ENCODE results near the gene NLRP1. TPM values are rescaled to one million over a fixed set of nuclear protein-coding genes. Genes with fewer than 3 reads are reported as not detected.

Gene NLRP1
- total RNA-seq, 1 donor from 2014 or later, result 7.8 TPM

- no peak for DNase-seq (ENCODE audit: low spot score)
- TF ChIP-seq, protein P1, sequence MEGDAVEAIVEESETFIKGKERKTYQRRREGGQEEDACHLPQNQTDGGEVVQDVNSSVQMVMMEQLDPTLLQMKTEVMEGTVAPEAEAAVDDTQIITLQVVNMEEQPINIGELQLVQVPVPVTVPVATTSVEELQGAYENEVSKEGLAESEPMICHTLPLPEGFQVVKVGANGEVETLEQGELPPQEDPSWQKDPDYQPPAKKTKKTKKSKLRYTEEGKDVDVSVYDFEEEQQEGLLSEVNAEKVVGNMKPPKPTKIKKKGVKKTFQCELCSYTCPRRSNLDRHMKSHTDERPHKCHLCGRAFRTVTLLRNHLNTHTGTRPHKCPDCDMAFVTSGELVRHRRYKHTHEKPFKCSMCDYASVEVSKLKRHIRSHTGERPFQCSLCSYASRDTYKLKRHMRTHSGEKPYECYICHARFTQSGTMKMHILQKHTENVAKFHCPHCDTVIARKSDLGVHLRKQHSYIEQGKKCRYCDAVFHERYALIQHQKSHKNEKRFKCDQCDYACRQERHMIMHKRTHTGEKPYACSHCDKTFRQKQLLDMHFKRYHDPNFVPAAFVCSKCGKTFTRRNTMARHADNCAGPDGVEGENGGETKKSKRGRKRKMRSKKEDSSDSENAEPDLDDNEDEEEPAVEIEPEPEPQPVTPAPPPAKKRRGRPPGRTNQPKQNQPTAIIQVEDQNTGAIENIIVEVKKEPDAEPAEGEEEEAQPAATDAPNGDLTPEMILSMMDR (IDR thresholded peaks at IDR 0.05; ENCODE audit: unreplicated experiment), result no peak
- H3K36me3 Mint-ChIP-seq (ENCODE audit: low read depth, unreplicated experiment), result no peaks in the 10 kb centered on the region
- H3K9me3 Mint-ChIP-seq (ENCODE audit: unreplicated experiment), result no peaks in the 10 kb centered on the region
- no peaks in the 10 kb centered on the region for H3K4me1 Mint-ChIP-seq (ENCODE audit: unreplicated experiment)
- H3K4me3 Mint-ChIP-seq (ENCODE audit: unreplicated experiment), result no peak overlapping the region
- H3K27me3 Mint-ChIP-seq (ENCODE audit: unreplicated experiment), result no peaks in the 10 kb centered on the region
- H3K27ac Mint-ChIP-seq (ENCODE audit: unreplicated experiment), result no peak overlapping the region
Observed at GRCh38 chr17:5605452-5605851, 21.1 kb upstream of the NLRP1 start.

DNA sequence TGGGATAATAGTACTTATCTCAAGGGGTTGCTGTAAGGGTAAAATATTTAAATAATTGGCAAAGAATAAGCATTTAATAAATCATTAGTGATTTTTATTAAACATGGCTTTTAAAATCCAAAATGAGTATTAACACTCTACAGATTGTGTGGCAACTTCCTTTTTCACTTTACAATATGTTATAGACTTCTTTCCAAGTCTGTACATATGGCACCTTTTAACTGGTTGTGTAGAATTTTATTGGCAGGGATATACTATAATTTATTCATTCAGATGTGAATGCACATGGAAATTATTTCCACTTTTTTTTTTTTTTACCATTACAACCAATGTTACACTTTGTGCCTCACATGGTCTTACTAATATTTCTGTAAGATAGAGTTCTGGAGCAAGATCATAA is 15.7 kb upstream of the NLRP1 start:
- H3K27ac Mint-ChIP-seq (ENCODE audit: unreplicated experiment), result no peak overlapping the region
- DNase-seq (ENCODE audit: low spot score), result no peak
- no peak overlapping the region for H3K4me3 Mint-ChIP-seq (ENCODE audit: unreplicated experiment)
- TF ChIP-seq, protein P1 (IDR thresholded peaks at IDR 0.05; ENCODE audit: unreplicated experiment), result no peak
- H3K36me3 Mint-ChIP-seq (ENCODE audit: low read depth, unreplicated experiment), result no peaks in the 10 kb centered on the region
- no peaks in the 10 kb centered on the region for H3K4me1 Mint-ChIP-seq (ENCODE audit: unreplicated experiment)
- no peaks in the 10 kb centered on the region for H3K9me3 Mint-ChIP-seq (ENCODE audit: unreplicated experiment)
- H3K27me3 Mint-ChIP-seq (ENCODE audit: unreplicated experiment), result peaks cover 2% of the 10 kb centered on the region

- Mint-ChIP-seq H3K27me3 (ENCODE audit: unreplicated experiment) (peaks cover 6% of the 10 kb centered on the region), H3K9me3 (ENCODE audit: unreplicated experiment) (no peaks in the 10 kb centered on the region), H3K4me1 (ENCODE audit: unreplicated experiment) (no peaks in the 10 kb centered on the region), H3K36me3 (ENCODE audit: low read depth, unreplicated experiment) (no peaks in the 10 kb centered on the region), H3K27ac (ENCODE audit: unreplicated experiment) (no peak overlapping the region), H3K4me3 (ENCODE audit: unreplicated experiment) (no peak overlapping the region)
- DNase-seq (ENCODE audit: low spot score), result no peak
- TF ChIP-seq, protein P1 (IDR thresholded peaks at IDR 0.05; ENCODE audit: unreplicated experiment), result no peak
Observed at GRCh38 chr17:5598457-5598856, 14.1 kb upstream of the NLRP1 start.

GRCh38 chr17:5596421-5596820 is 12.1 kb upstream of the NLRP1 start:
- Mint-ChIP-seq H3K36me3 (ENCODE audit: low read depth, unreplicated experiment) (no peaks in the 10 kb centered on the region), H3K9me3 (ENCODE audit: unreplicated experiment) (no peaks in the 10 kb centered on the region), H3K27me3 (ENCODE audit: unreplicated experiment) (peaks cover 6% of the 10 kb centered on the region), H3K4me3 (ENCODE audit: unreplicated experiment) (no peak overlapping the region), H3K4me1 (ENCODE audit: unreplicated experiment) (no peaks in the 10 kb centered on the region), H3K27ac (ENCODE audit: unreplicated experiment) (no peak overlapping the region)
- TF ChIP-seq, protein P1 (IDR thresholded peaks at IDR 0.05; ENCODE audit: unreplicated experiment), result no peak
- DNase-seq (ENCODE audit: low spot score), result no peak

GRCh38 chr17:5595831-5596230 is 11.5 kb upstream of the NLRP1 start:
- Mint-ChIP-seq H3K9me3 (ENCODE audit: unreplicated experiment) (no peaks in the 10 kb centered on the region), H3K36me3 (ENCODE audit: low read depth, unreplicated experiment) (no peaks in the 10 kb centered on the region), H3K27ac (ENCODE audit: unreplicated experiment) (no peak overlapping the region), H3K27me3 (ENCODE audit: unreplicated experiment) (peaks cover 6% of the 10 kb centered on the region), H3K4me3 (ENCODE audit: unreplicated experiment) (no peak overlapping the region), H3K4me1 (ENCODE audit: unreplicated experiment) (no peaks in the 10 kb centered on the region)
- TF ChIP-seq, protein P1 (IDR thresholded peaks at IDR 0.05; ENCODE audit: unreplicated experiment), result no peak
- no peak for DNase-seq (ENCODE audit: low spot score)

Measured in endothelial cell (in vitro differentiated cells).